CD4-positive, alpha-beta T cell treated with Interleukin-6 at 100 ng/mL for 8 hours (primary cell): ENCODE data around the gene PCDHGB6.
"Not testable (repeated sequence)": the region's sequence is repeated elsewhere in the genome, so short reads cannot be mapped to it uniquely, and the experiment has no call there.

ENCODE experiments used
- DNase-seq: peaks from one replicate; pipeline ENCODE4 v3.0.0-alpha.2; 2020; ENCODE audit warnings: mixed read lengths, low spot score

PCDHGB6 gene

GRCh38 chr5:141419074-141419880 lies 11.5 kb downstream of the PCDHGB6 start:
- no peak for DNase-seq

- DNase-seq, result peak; percentile 8
Measured at GRCh38 chr5:141420855-141421488, 13.2 kb downstream of the PCDHGB6 start, which contains the start of gene PCDHGA11. PCDHGA11 (plus strand) TSS chr5:141421051; CDS start chr5:141421228, 177 bp downstream.

- DNase-seq, result no peak
Measured at GRCh38 chr5:141421489-141421855, 13.7 kb downstream of the PCDHGB6 start.

- DNase-seq, result no peak
Measured at GRCh38 chr5:141422742-141423291, 15.0 kb downstream of the PCDHGB6 start.

GRCh38 chr5:141427783-141428426 lies 20.1 kb downstream of the PCDHGB6 start:
- no peak for DNase-seq

GRCh38 chr5:141430332-141431113 lies 22.7 kb downstream of the PCDHGB6 start, which contains the start of gene PCDHGA12:
PCDHGA12 (plus strand) TSS chr5:141430507; CDS start chr5:141430760, 253 bp downstream.
- no peak for DNase-seq

GRCh38 chr5:141431286-141431685 lies 23.5 kb downstream of the PCDHGB6 start:
- DNase-seq, result no peak

GRCh38 chr5:141432308-141432707 lies 24.5 kb downstream of the PCDHGB6 start:
- not testable (repeated sequence) for DNase-seq

GRCh38 chr5:141432726-141433125 lies 24.9 kb downstream of the PCDHGB6 start:
- not testable (repeated sequence) for DNase-seq

- no peak for DNase-seq
Measured at GRCh38 chr5:141434006-141434405, 26.2 kb downstream of the PCDHGB6 start.

- DNase-seq, result no peak
Measured at GRCh38 chr5:141437221-141437620, 29.4 kb downstream of the PCDHGB6 start.

- DNase-seq, result no peak
Measured at GRCh38 chr5:141439411-141440141, 31.8 kb downstream of the PCDHGB6 start.

GRCh38 chr5:141440341-141440740 lies 32.5 kb downstream of the PCDHGB6 start:
- no peak for DNase-seq

- DNase-seq, result no peak
Measured at GRCh38 chr5:141441571-141442170, 33.9 kb downstream of the PCDHGB6 start.
